GM12878 (cell line): ENCODE data around the gene ZNF775. TPM values are rescaled to one million over a fixed set of nuclear protein-coding genes. Genes with fewer than 3 reads are reported as not detected.

ENCODE experiments used
- BCL3 ChIP-seq: IDR thresholded peaks from 2 replicates; pipeline ENCODE4 v1.6.1; 2011; ENCODE audit warnings: borderline replicate concordance, low read depth, mild to moderate bottlenecking, moderate library complexity, low read length; ENCODE audit not compliant: insufficient read depth, poor library complexity, severe bottlenecking
- CHD4 ChIP-seq: fragments of 200-600 bp; sonication (generic); IDR thresholded peaks from 2 replicates; pipeline ENCODE4 v1.6.1; 2016; ENCODE audit warnings: mild to moderate bottlenecking
- DPF2 ChIP-seq: fragments of 450-650 bp; IDR thresholded peaks from 2 replicates; pipeline ENCODE4 v1.6.1; 2017; ENCODE audit warnings: mild to moderate bottlenecking
- EED ChIP-seq: sonication (generic); IDR thresholded peaks from 2 replicates; pipeline ENCODE4 v1.6.1; 2016; ENCODE audit warnings: antibody characterized with exemption, low read depth
- ESRRA ChIP-seq: IDR thresholded peaks from 2 replicates; pipeline ENCODE4 v1.6.1; 2012; ENCODE audit warnings: mild to moderate bottlenecking, low read length, improper control_type of control experiment
- EZH2 ChIP-seq: IDR thresholded peaks from 2 replicates; pipeline ENCODE4 v1.6.1; 2012; ENCODE audit warnings: low read depth, mild to moderate bottlenecking, control low read depth, inconsistent platforms, low read length, borderline replicate concordance; ENCODE audit not compliant: control insufficient read depth
- IKZF1 ChIP-seq: fragments of 450-650 bp; conservative IDR thresholded peaks from 2 replicates; pipeline ENCODE4 v1.6.1; 2017; ENCODE audit warnings: antibody characterized with exemption, mild to moderate bottlenecking
- JUND ChIP-seq: IDR thresholded peaks from 2 replicates; pipeline ENCODE4 v1.6.1; 2012; ENCODE audit warnings: low read depth, mild to moderate bottlenecking, low read length, improper control_type of control experiment, moderate library complexity
- MTA2 ChIP-seq: fragments of 450-650 bp; IDR thresholded peaks from 2 replicates; pipeline ENCODE4 v1.6.1; 2016; ENCODE audit warnings: low read depth, mild to moderate bottlenecking, moderate library complexity
- NFIC ChIP-seq: IDR thresholded peaks from 2 replicates; pipeline ENCODE4 v1.6.1; 2012; ENCODE audit warnings: low read depth, mild to moderate bottlenecking, inconsistent platforms, low read length, moderate library complexity
- NFYA ChIP-seq: IDR thresholded peaks from 2 replicates; pipeline ENCODE4 v1.6.1; 2011; ENCODE audit warnings: low read depth, mild to moderate bottlenecking, low read length, improper control_type of control experiment, borderline replicate concordance
- NR2C1 ChIP-seq: fragments of 450-650 bp; IDR thresholded peaks from 2 replicates; pipeline ENCODE4 v1.6.1; 2017; ENCODE audit warnings: antibody characterized with exemption, mild to moderate bottlenecking, moderate library complexity
- PAX5 ChIP-seq: IDR thresholded peaks from 2 replicates; pipeline ENCODE4 v1.6.1; 2011; ENCODE audit warnings: low read depth, low read length, borderline replicate concordance
- RBBP5 ChIP-seq: fragments of 200-600 bp; sonication (generic); conservative IDR thresholded peaks from 2 replicates; pipeline ENCODE4 v1.6.1; 2016
- RELB ChIP-seq: fragments of 450-650 bp; IDR thresholded peaks from 2 replicates; pipeline ENCODE4 v1.6.1; 2017; ENCODE audit warnings: low read depth, mild to moderate bottlenecking, moderate library complexity
- SIX5 ChIP-seq: IDR thresholded peaks from 2 replicates; pipeline ENCODE4 v1.6.1; 2011; ENCODE audit warnings: mild to moderate bottlenecking, low read depth, low read length, moderate library complexity; ENCODE audit not compliant: severe bottlenecking
- SMAD1 ChIP-seq: fragments of 450-650 bp; IDR thresholded peaks from 2 replicates; pipeline ENCODE4 v1.6.1; 2018; ENCODE audit warnings: mild to moderate bottlenecking, low read depth; ENCODE audit not compliant: partially characterized antibody
- SMARCA5 ChIP-seq: fragments of 450-650 bp; IDR thresholded peaks from 2 replicates; pipeline ENCODE4 v1.6.1; 2017; ENCODE audit warnings: mild to moderate bottlenecking
- SPI1 ChIP-seq: IDR thresholded peaks from 2 replicates; pipeline ENCODE4 v1.6.1; 2011; ENCODE audit warnings: low read depth, mild to moderate bottlenecking, low read length, moderate library complexity, borderline replicate concordance; ENCODE audit not compliant: insufficient read depth
- STAT3 ChIP-seq: IDR thresholded peaks from 2 replicates; pipeline ENCODE4 v1.6.1; 2011; ENCODE audit warnings: low read depth, low read length, improper control_type of control experiment
- SUPT20H ChIP-seq: IDR thresholded peaks from 2 replicates; pipeline ENCODE4 v1.6.1; 2011; ENCODE audit warnings: low read depth, mild to moderate bottlenecking, low read length, moderate library complexity, borderline replicate concordance; ENCODE audit not compliant: control insufficient read depth
- TARDBP ChIP-seq: IDR thresholded peaks from 2 replicates; pipeline ENCODE4 v1.6.1; 2016; ENCODE audit warnings: borderline replicate concordance
- YY1 ChIP-seq: IDR thresholded peaks from 2 replicates; pipeline ENCODE4 v1.6.1; 2011; ENCODE audit warnings: low read depth, mild to moderate bottlenecking, low read length
- ZNF687 ChIP-seq: fragments of 450-650 bp; IDR thresholded peaks from 2 replicates; pipeline ENCODE4 v1.6.1; 2017; ENCODE audit warnings: mild to moderate bottlenecking, moderate library complexity
- ZZZ3 ChIP-seq: IDR thresholded peaks from 2 replicates; pipeline ENCODE4 v1.6.1; 2011; ENCODE audit warnings: low read depth; ENCODE audit not compliant: control insufficient read depth, insufficient read length
- polyA plus RNA-seq, 11 experiments: library from polyadenylated mRNA; depleted of rRNA in 4 of 11; unstranded in 6 of 11; stranded (reverse) in 5 of 11; fragments of >200 nt; fragmentation: Nextera tagmentation in 4 of 11; fragmentation: Illumina TruSeq in 1 of 11; extraction: Ambion mirVana in 4 of 11; extraction: Trizol in 1 of 11; gene quantifications; 1 replicate in 1 of 11; 2 replicates in 10 of 11; pipeline versions ENCODE4 v1.2.1 to v1.2.3, GENCODE V29; 2011 to 2016; ENCODE audit warnings: inconsistent platforms in 2 of 11, missing spikeins in 2 of 11, low read depth in 1 of 11
- total RNA-seq, 4 experiments: library from RNA; depleted of rRNA in 3 of 4; stranded (reverse); fragments of >200 nt in 3 of 4; fragmentation: Illumina TruSeq in 1 of 4; extraction: Trizol in 1 of 4; gene quantifications; 2 replicates each; pipeline versions ENCODE4 v1.2.1 to v1.2.3, GENCODE V29; 2013 to 2021
- TF ChIP-seq, protein P1 (sequence below): IDR thresholded peaks from 2 replicates; pipeline ENCODE4 v1.6.1; 2011; ENCODE audit warnings: low read depth, mild to moderate bottlenecking, low read length, moderate library complexity, borderline replicate concordance; ENCODE audit errors: extremely low read depth

The ZNF775 gene
- total and polyA plus RNA-seq, 10 of the 15 experiments (the other 5 are each of a cell fraction or from before 2014, with no cell fraction given), result 0.05 to 14.3 (median 2.1) TPM

DNA sequence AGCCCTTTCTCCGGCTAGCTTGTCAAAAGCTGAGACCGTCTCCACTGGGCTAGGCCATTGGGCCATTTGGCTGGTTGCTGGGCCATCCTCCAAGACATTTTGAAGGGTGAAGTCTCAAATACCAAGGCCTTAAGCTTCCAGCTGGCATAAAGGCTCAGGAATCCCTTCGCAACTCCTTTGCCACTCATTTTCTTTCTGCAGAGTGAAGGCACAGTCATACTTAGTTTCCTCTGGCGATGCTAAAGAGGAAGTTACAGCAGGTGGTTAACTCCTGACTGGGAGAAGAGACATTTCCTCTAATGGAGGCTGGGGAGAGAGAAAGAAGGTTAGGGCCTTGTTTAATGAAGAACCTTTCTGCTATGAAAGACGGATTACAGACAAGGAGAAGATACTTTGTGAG lies 15.3 kb upstream of the ZNF775 start (continued):
- no peak for TF ChIP-seq STAT3
- TF ChIP-seq BCL3, result no peak
- TF ChIP-seq RELB, result peak; percentile 44; the same call in 1 of the 2 replicates
- no peak for TF ChIP-seq RBBP5
- TF ChIP-seq DPF2, result no peak
- no peak for TF ChIP-seq JUND
- TF ChIP-seq SUPT20H, result no peak
- TF ChIP-seq EZH2, result no peak
- TF ChIP-seq NFYA, result no peak
- peak; percentile 47; the same call in 1 of the 2 replicates for TF ChIP-seq ZNF687
- TF ChIP-seq, protein P1, sequence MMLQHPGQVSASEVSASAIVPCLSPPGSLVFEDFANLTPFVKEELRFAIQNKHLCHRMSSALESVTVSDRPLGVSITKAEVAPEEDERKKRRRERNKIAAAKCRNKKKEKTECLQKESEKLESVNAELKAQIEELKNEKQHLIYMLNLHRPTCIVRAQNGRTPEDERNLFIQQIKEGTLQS, result no peak
- no peak for TF ChIP-seq CHD4
- no peak for TF ChIP-seq NR2C1
- peak; percentile 49; the same call in 1 of the 2 replicates for TF ChIP-seq SPI1
- no peak for TF ChIP-seq SIX5
- TF ChIP-seq NFIC, result peak; percentile 34; the same call in 1 of the 2 replicates
- TF ChIP-seq YY1, result peak; percentile 61; the same call in 1 of the 2 replicates
- no peak for TF ChIP-seq ESRRA
- no peak for TF ChIP-seq PAX5
- peak; percentile 69; the same call in 1 of the 2 replicates for TF ChIP-seq IKZF1
- TF ChIP-seq ZZZ3, result no peak
- no peak for TF ChIP-seq SMARCA5
- no peak for TF ChIP-seq TARDBP
- TF ChIP-seq SMAD1, result no peak
- peak; percentile 84 for TF ChIP-seq EED
- 0 out of 2 replicates have a peak, but pooled peaks have one; percentile 28 for TF ChIP-seq MTA2
